Natural killer cell (primary cell): ENCODE data around the gene VPS9D1. TPM values are rescaled to one million over a fixed set of nuclear protein-coding genes. Genes with fewer than 3 reads are reported as not detected.
"Not testable (repeated sequence)": the region's sequence is repeated elsewhere in the genome, so short reads cannot be mapped to it uniquely, and the experiment has no call there.

Source experiments
- ATAC-seq, 3 donors: fragments of 150-1000 bp in 2 of 3; fragments of 200-7000 bp in 1 of 3; cut with Tn5 transposase; 1 replicate in 1 of 3; 2 replicates in 2 of 3; pipeline ENCODE4 v1.10.0; 2021; ENCODE audit warnings: mild to moderate bottlenecking in 2 of 3, moderate library complexity in 2 of 3
- DNase-seq, 2 donors: peaks; one replicate each; pipeline versions ENCODE4 v3.0.0 to v3.0.0-alpha.2; 2013 to 2021; ENCODE audit warnings: mixed read lengths in 1 of 2
- H3K27ac ChIP-seq: one replicate; pipeline ENCODE4 v1.5.1; 2013; ENCODE audit warnings: mild to moderate bottlenecking, low read length
- H3K27me3 ChIP-seq: one replicate; pipeline ENCODE4 v1.6.1; 2013; ENCODE audit warnings: low read length; ENCODE audit not compliant: control insufficient read depth, insufficient read depth
- H3K36me3 ChIP-seq: one replicate; pipeline ENCODE4 v1.6.1; 2013; ENCODE audit warnings: low read length; ENCODE audit not compliant: control insufficient read depth, insufficient read depth
- H3K4me1 ChIP-seq: one replicate; pipeline ENCODE4 v1.6.1; 2013; ENCODE audit warnings: low read length; ENCODE audit not compliant: control insufficient read depth, insufficient read depth
- H3K4me3 ChIP-seq: one replicate; pipeline ENCODE4 v1.5.1; 2013; ENCODE audit warnings: low read length
- H3K9me3 ChIP-seq: one replicate; pipeline ENCODE4 v1.6.1; 2013; ENCODE audit warnings: low read length; ENCODE audit not compliant: control insufficient read depth, insufficient read depth
- H3K27ac Mint-ChIP-seq, 2 donors: one replicate each; pipeline ENCODE4 v1.8.0; 2022; ENCODE audit warnings: mild to moderate bottlenecking in 2 of 2, mixed read lengths in 2 of 2, moderate library complexity in 1 of 2
- H3K27me3 Mint-ChIP-seq, 2 donors: one replicate each; pipeline ENCODE4 v1.8.0; 2022; ENCODE audit warnings: low read depth in 2 of 2, mixed read lengths in 2 of 2
- H3K36me3 Mint-ChIP-seq: one replicate; pipeline ENCODE4 v1.8.0; 2022; ENCODE audit warnings: mixed read lengths
- H3K4me1 Mint-ChIP-seq, 2 donors: one replicate each; pipeline ENCODE4 v1.8.0; 2022; ENCODE audit warnings: mixed read lengths in 2 of 2
- H3K4me3 Mint-ChIP-seq: one replicate; pipeline ENCODE4 v1.8.0; 2022; ENCODE audit warnings: mild to moderate bottlenecking, moderate library complexity, mixed read lengths
- H3K9me3 Mint-ChIP-seq, 2 donors: one replicate each; pipeline ENCODE4 v1.8.0; 2022; ENCODE audit warnings: mixed read lengths in 2 of 2
- CTCF ChIP-seq: fragments of 200-600 bp; IDR thresholded peaks from one replicate; pipeline ENCODE4 v1.8.0; 2022; ENCODE audit warnings: antibody characterized with exemption
- WGBS: methylation state at CpG from one replicate; pipeline ENCODE4 v1.1.7; 2013; ENCODE audit warnings: missing lambda C conversion rate; ENCODE audit not compliant: insufficient coverage; 5-methylcytosine and 5-hydroxymethylcytosine counted together
- intact Hi-C: fragments of 100-400 bp; cut with micrococcal nuclease; formaldehyde crosslinking; loops from one replicate; pipeline ENCODE4 v1.14.2; 2022
- total RNA-seq, 4 donors: library from RNA; stranded (reverse); fragments of 120-200 nt in 1 of 4; gene quantifications; one replicate each; pipeline versions ENCODE4 v1.2.3 to v1.2.4, GENCODE V29; 2013 to 2022

VPS9D1 gene
- total RNA-seq, 3 donors from 2014 or later (not counting 1 experiment from before 2014, with no cell fraction given) = 31.7 to 43.0 (median 35.4) TPM

DNA sequence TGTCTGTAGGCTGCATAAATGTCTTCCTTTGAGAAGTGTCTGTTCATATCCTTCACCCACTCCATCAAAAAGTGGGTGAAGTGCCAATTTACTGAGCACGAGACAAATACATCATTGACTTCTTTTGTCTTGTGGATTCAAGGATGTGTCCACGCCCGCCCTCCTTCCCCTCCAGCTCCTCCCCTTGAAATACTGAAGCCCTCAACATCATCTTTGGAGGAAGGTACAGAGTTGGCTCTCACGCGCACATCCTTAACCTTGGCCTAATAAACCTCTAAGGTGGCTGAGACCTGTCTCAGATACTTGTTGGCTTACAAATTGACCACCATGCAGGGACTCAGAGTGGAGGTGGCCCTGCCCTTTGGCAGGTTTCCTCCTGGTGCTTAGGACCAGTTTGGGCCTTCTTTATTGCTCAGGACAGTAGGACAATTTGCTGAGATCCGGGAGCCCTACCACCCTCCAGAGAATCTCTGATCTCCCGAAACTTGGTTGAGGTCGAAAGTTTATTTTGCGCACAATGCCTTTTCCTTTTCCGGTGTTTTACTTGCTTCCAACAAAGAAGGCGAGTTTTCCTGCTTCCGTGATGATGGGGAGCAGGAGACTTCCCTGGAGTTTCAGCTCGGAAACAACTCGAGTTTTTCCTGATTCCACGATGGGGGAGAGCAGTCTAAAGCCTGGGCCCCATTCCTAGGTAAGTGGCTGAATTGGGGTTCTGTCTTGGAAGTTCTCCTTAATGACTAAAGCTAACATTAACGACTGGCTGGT is 48.3 kb downstream of the VPS9D1 start:
- ATAC-seq (no peak), DNase-seq (no peak)
- Histone ChIP-seq H3K4me3 (no peak overlapping the region), H3K27me3 (no peaks in the 10 kb centered on the region), H3K9me3 (no peaks in the 10 kb centered on the region), H3K4me1 (no peaks in the 10 kb centered on the region), H3K36me3 (no peaks in the 10 kb centered on the region), H3K27ac (no peak overlapping the region)
- Mint-ChIP-seq H3K27me3 (no peaks in the 10 kb centered on the region), H3K9me3 (no peaks in the 10 kb centered on the region), H3K36me3 (no peaks in the 10 kb centered on the region), H3K4me3 (no peak overlapping the region), H3K27ac (no peak overlapping the region), H3K4me1 (no peaks in the 10 kb centered on the region)
- no peak for TF ChIP-seq CTCF
- intact Hi-C loops = no loop called here
- WGBS = 95% methylated on average over 15 of the region's 16 CpGs

GRCh38 chr16:89671565-89671964 is 49.1 kb downstream of the VPS9D1 start:
- H3K27me3 ChIP-seq, H3K9me3 ChIP-seq, H3K4me3 Mint-ChIP-seq, DNase-seq, H3K27me3 Mint-ChIP-seq, H3K36me3 ChIP-seq, H3K4me1 ChIP-seq, H3K4me3 ChIP-seq, ATAC-seq, H3K4me1 Mint-ChIP-seq, H3K36me3 Mint-ChIP-seq, H3K27ac ChIP-seq, intact Hi-C loops, H3K9me3 Mint-ChIP-seq, H3K27ac Mint-ChIP-seq: not testable (repeated sequence)
- 100% methylated on average over 2 of the region's 4 CpGs for WGBS

DNA sequence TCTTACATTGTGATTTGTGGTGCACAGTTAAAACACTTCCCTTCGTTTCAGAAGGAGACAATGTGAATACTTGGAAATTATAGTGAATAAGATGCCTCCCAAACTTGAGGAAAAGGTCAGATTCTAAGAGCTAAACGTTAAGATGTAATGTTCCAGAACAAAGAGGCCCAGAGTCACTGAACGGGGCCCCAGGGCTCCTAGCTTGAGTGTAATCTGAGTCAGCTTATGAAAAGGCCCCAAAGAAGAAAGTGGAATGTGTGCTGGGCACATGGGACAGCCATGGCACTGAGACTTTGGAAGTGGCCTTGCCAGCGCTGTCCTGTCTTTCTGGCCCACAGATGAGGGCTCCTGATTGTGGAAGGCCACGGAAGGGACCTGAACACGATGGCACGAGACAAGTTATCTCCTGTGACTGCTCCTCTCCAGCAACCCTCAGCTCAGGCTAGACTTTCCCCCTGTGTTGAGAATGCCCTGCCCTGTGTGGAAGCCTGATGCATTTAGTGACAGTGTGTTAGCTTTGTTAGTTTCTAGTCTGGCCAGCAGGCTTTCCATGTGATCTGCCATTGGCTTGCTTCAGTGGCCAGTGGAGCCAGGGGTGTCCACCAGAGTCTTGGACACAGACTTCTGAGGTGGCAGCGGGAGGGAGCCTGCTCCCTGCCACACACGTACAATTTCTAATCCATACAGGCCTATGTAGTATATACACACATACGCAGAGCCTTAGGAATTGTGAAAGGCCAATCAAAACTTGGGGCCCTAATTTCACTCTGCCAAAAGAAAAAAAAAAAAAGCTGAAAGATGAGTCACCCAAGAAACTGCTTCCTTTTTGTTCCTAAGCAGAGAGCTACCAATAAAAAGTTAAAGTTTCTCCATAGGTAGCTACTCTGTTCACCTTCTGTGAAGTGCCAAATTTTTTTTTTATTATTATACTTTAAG is 49.9 kb downstream of the VPS9D1 start:
- WGBS = 95% methylated on average over 10 of the region's 10 CpGs
- Mint-ChIP-seq H3K36me3 (no peaks in the 10 kb centered on the region), H3K4me1 (no peaks in the 10 kb centered on the region), H3K27ac (no peak overlapping the region), H3K4me3 (no peak overlapping the region), H3K9me3 (no peaks in the 10 kb centered on the region), H3K27me3 (no peaks in the 10 kb centered on the region)
- no peaks in the 10 kb centered on the region for H3K27me3 ChIP-seq
- no peak overlapping the region for H3K4me3 ChIP-seq
- no peak for TF ChIP-seq CTCF
- no peaks in the 10 kb centered on the region for H3K9me3 ChIP-seq
- ATAC-seq (no peak), DNase-seq (no peak)
- no peak overlapping the region for H3K27ac ChIP-seq
- intact Hi-C loops = no loop called here
- H3K4me1 ChIP-seq = no peaks in the 10 kb centered on the region
- no peaks in the 10 kb centered on the region for H3K36me3 ChIP-seq

- Mint-ChIP-seq H3K4me1 (no peaks in the 10 kb centered on the region), H3K36me3 (no peaks in the 10 kb centered on the region), H3K9me3 (no peaks in the 10 kb centered on the region), H3K4me3 (no peak overlapping the region), H3K27ac (no peak overlapping the region), H3K27me3 (no peaks in the 10 kb centered on the region)
- 89% methylated on average over 13 of the region's 13 CpGs for WGBS
- Histone ChIP-seq H3K4me1 (no peaks in the 10 kb centered on the region), H3K4me3 (no peak overlapping the region), H3K27ac (no peak overlapping the region), H3K27me3 (no peaks in the 10 kb centered on the region), H3K9me3 (no peaks in the 10 kb centered on the region), H3K36me3 (no peaks in the 10 kb centered on the region)
- no peak for ATAC-seq
- intact Hi-C loops = no loop called here
- DNase-seq = no peak
- TF ChIP-seq CTCF = no peak
Observed at GRCh38 chr16:89669755-89670154, 50.9 kb downstream of the VPS9D1 start.
